Epithelial cell of proximal tubule (primary cell): ENCODE data around the gene GNG12. TPM values are rescaled to one million over a fixed set of nuclear protein-coding genes. Genes with fewer than 3 reads are reported as not detected.
A peak's percentile ranks its signal among the peaks of the same experiment; 100 is the strongest.

Experiments used
- DNase-seq: peaks from one replicate; pipeline ENCODE4 v3.0.0-alpha.2; 2011; ENCODE audit warnings: low read depth
- H3K4me3 ChIP-seq: 2 replicates; pipeline ENCODE4 v1.5.1; 2011; ENCODE audit warnings: low read depth, mild to moderate bottlenecking, low read length
- CTCF ChIP-seq: conservative IDR thresholded peaks from 2 replicates; pipeline ENCODE4 v1.5.1; 2012; ENCODE audit warnings: low read depth, mild to moderate bottlenecking, low read length
- total RNA-seq: library from RNA; depleted of rRNA; stranded (reverse); fragments of >200 nt; gene quantifications from 2 replicates; pipeline ENCODE4 v1.2.3, GENCODE V29; 2015

Gene GNG12
- total RNA-seq, 1 donor from 2014 or later, result 67.1 TPM

- H3K4me3 ChIP-seq, result no peak overlapping the region
- peak; percentile 84 for DNase-seq
- no peak for TF ChIP-seq CTCF
These were observed 115.4 kb downstream of the GNG12 start for GRCh38 chr1:67717876-67718275.

- DNase-seq, result no peak
- TF ChIP-seq CTCF, result no peak
- no peak overlapping the region for H3K4me3 ChIP-seq
These were observed 116.5 kb downstream of the GNG12 start for GRCh38 chr1:67716800-67717199.

- H3K4me3 ChIP-seq, result no peak overlapping the region
- DNase-seq, result no peak
- TF ChIP-seq CTCF, result no peak
These were observed 117.4 kb downstream of the GNG12 start for GRCh38 chr1:67715819-67716218.

GRCh38 chr1:67713057-67713846, 120.0 kb downstream of the GNG12 start:
- DNase-seq, result no peak
- no peak overlapping the region for H3K4me3 ChIP-seq
- no peak for TF ChIP-seq CTCF

GRCh38 chr1:67711855-67712212, 121.4 kb downstream of the GNG12 start:
- no peak overlapping the region for H3K4me3 ChIP-seq
- no peak for DNase-seq
- TF ChIP-seq CTCF, result no peak

- TF ChIP-seq CTCF, result no peak
- DNase-seq, result no peak
These were observed 122.0 kb downstream of the GNG12 start for GRCh38 chr1:67711158-67711854.

More at GRCh38 chr1:67711158-67711854, 122.0 kb downstream of the GNG12 start:
- H3K4me3 ChIP-seq, result no peak overlapping the region
